GM21526 (cell line): ENCODE data around the gene TMEM191B.
"Not testable (repeated sequence)": the region's sequence is repeated elsewhere in the genome, so short reads cannot be mapped to it uniquely, and the experiment has no call there.

Experiments
- ATAC-seq: cut with Tn5 transposase; IDR thresholded peaks from one replicate; pipeline ENCODE4 v1.9.1; 2021; ENCODE audit warnings: moderate library complexity; ENCODE audit not compliant: unreplicated experiment, low FRiP score

Gene TMEM191B

GRCh38 chr22:18527752-18528596 lies at the start of gene TMEM191B:
TMEM191B (plus strand) TSS chr22:18527802; CDS start chr22:18527981, 179 bp downstream.
- peak; percentile 29 for ATAC-seq

GRCh38 chr22:18496227-18496626 lies 31.4 kb upstream of the TMEM191B start:
- not testable (repeated sequence) for ATAC-seq

GRCh38 chr22:18511327-18511726 lies 16.3 kb upstream of the TMEM191B start:
- not testable (repeated sequence) for ATAC-seq

GRCh38 chr22:18512378-18512777 lies 15.2 kb upstream of the TMEM191B start:
- ATAC-seq, result not testable (repeated sequence)

- ATAC-seq, result not testable (repeated sequence)
Measured at GRCh38 chr22:18513454-18513853, 14.1 kb upstream of the TMEM191B start.

GRCh38 chr22:18518061-18518460 lies 9.5 kb upstream of the TMEM191B start, which contains the start of gene GGTLC3:
GGTLC3 (minus strand) TSS chr22:18518161; CDS start chr22:18517897, 264 bp downstream.
- ATAC-seq, result not testable (repeated sequence)

- not testable (repeated sequence) for ATAC-seq
Measured at GRCh38 chr22:18522762-18523161, 4.8 kb upstream of the TMEM191B start.

- not testable (repeated sequence) for ATAC-seq
Measured at GRCh38 chr22:18523328-18523727, 4.3 kb upstream of the TMEM191B start.

- ATAC-seq, result peak; percentile 64
Measured at GRCh38 chr22:18528597-18529415, 1.2 kb downstream of the TMEM191B start.

GRCh38 chr22:18529416-18530145 lies 2.0 kb downstream of the TMEM191B start:
- ATAC-seq, result peak; percentile 8

- ATAC-seq, result not testable (repeated sequence)
Measured at GRCh38 chr22:18533633-18534032, 6.0 kb downstream of the TMEM191B start.

GRCh38 chr22:18534315-18534714 lies 6.7 kb downstream of the TMEM191B start:
- ATAC-seq, result not testable (repeated sequence)

GRCh38 chr22:18539994-18540393 lies 12.4 kb downstream of the TMEM191B start:
- ATAC-seq, result not testable (repeated sequence)

- not testable (repeated sequence) for ATAC-seq
Measured at GRCh38 chr22:18543400-18543799, 15.8 kb downstream of the TMEM191B start.

GRCh38 chr22:18544615-18545014 lies 17.0 kb downstream of the TMEM191B start:
- not testable (repeated sequence) for ATAC-seq

GRCh38 chr22:18549458-18550179 lies 22.0 kb downstream of the TMEM191B start:
- ATAC-seq, result not testable (repeated sequence)

GRCh38 chr22:18551046-18551445 lies 23.4 kb downstream of the TMEM191B start:
- ATAC-seq, result not testable (repeated sequence)

- ATAC-seq, result not testable (repeated sequence)
Measured at GRCh38 chr22:18552839-18553597, 25.4 kb downstream of the TMEM191B start.
